GM23248 (cell line): Measurements from ENCODE around the gene KLHL2.

Experiments
- EZH2 ChIP-seq: fragments of 200-600 bp; sonication (generic); IDR thresholded peaks from 2 replicates; pipeline ENCODE4 v1.6.1; 2018; ENCODE audit warnings: antibody characterized with exemption, mild to moderate bottlenecking; ENCODE audit not compliant: insufficient read depth, poor library complexity, severe bottlenecking
- EZH2phosphoT487 ChIP-seq: fragments of 200-600 bp; sonication (generic); IDR thresholded peaks from 2 replicates; pipeline ENCODE4 v1.6.1; 2018; ENCODE audit warnings: antibody characterized with exemption, moderate library complexity, mild to moderate bottlenecking, low read depth; ENCODE audit not compliant: insufficient read depth

DNA sequence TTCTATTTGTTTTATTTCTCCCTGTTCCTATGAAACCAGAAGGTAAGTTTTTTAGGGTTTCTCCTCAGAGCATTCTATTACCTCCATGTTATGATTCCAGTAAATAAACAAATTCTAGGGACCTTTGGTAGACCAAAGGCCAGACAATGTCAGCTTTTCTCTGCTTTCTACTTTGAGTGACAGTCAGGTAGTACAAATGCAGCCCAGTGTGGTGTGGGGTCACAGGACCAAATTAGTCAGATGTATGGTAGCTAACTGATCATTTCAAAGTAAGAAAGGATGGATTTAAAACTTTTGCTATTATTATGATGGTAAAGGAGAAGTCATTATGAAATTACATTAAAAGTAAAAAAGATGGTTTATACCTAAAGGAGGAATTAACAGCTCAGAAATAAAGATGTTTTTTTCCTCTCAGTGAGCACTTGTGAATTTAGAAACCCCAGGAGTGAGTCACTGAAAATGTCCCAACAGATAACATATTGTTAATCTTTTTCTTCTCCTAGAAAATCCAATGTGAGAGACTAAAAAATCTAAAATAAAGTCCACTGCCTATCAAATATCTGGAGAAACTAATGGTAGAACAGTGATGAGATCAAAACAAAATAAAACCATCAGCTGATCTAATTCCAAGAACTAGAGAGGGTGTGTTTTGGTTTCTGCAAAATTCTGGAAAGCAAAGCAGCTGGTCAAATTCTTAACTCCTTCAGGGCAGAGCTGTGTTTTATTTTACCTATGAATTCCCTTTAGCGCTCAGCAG lies 16.6 kb upstream of the KLHL2 start:
- no peak for TF ChIP-seq EZH2
- TF ChIP-seq EZH2phosphoT487: no peak
